ENCODE measurements around the gene PLEKHH1.

- TF ChIP-seq CTCF (IDR thresholded peaks at IDR 0.05), result no peak
- no peak for TF ChIP-seq ZFX (IDR thresholded peaks at IDR 0.05; ENCODE audit: borderline replicate concordance)
These were observed 35.4 kb upstream of the PLEKHH1 start for GRCh38 chr14:67497716-67498115.
